ENCODE measurements around the gene COX4I2. TPM values are rescaled to one million over a fixed set of nuclear protein-coding genes. Genes with fewer than 3 reads are reported as not detected.
"Not testable (repeated sequence)": the region's sequence is repeated elsewhere in the genome, so short reads cannot be mapped to it uniquely, and the experiment has no call there.

Gene COX4I2
- total RNA-seq, 2 experiments from 2014 or later = not detected

GRCh38 chr20:31620246-31620645 is 17.5 kb upstream of the COX4I2 start:
- no peaks in the 10 kb centered on the region for H3K36me3 Mint-ChIP-seq (ENCODE audit: low read depth)

GRCh38 chr20:31623123-31623505 is 14.6 kb upstream of the COX4I2 start:
- CTCF ChIA-PET; H3K36me3 Mint-ChIP-seq (ENCODE audit: low read depth); POLR2A ChIA-PET; H3K4me1 Mint-ChIP-seq (ENCODE audit: low read depth); DNase-seq; H3K27ac Mint-ChIP-seq; H3K4me3 Mint-ChIP-seq; H3K27me3 Mint-ChIP-seq; H3K9me3 Mint-ChIP-seq; ATAC-seq; intact Hi-C loops (cut with micrococcal nuclease): not testable (repeated sequence)

More at GRCh38 chr20:31620246-31620645, 17.5 kb upstream of the COX4I2 start:
- Mint-ChIP-seq H3K9me3 (no peaks in the 10 kb centered on the region), H3K4me1 (ENCODE audit: low read depth) (peaks cover 3% of the 10 kb centered on the region), H3K27me3 (no peaks in the 10 kb centered on the region), H3K4me3 (no peak overlapping the region), H3K27ac (no peak overlapping the region)
- TF ChIP-seq, protein P1, sequence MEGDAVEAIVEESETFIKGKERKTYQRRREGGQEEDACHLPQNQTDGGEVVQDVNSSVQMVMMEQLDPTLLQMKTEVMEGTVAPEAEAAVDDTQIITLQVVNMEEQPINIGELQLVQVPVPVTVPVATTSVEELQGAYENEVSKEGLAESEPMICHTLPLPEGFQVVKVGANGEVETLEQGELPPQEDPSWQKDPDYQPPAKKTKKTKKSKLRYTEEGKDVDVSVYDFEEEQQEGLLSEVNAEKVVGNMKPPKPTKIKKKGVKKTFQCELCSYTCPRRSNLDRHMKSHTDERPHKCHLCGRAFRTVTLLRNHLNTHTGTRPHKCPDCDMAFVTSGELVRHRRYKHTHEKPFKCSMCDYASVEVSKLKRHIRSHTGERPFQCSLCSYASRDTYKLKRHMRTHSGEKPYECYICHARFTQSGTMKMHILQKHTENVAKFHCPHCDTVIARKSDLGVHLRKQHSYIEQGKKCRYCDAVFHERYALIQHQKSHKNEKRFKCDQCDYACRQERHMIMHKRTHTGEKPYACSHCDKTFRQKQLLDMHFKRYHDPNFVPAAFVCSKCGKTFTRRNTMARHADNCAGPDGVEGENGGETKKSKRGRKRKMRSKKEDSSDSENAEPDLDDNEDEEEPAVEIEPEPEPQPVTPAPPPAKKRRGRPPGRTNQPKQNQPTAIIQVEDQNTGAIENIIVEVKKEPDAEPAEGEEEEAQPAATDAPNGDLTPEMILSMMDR (IDR thresholded peaks at IDR 0.05) = no peak
- POLR2A ChIA-PET = no interaction called here
- intact Hi-C loops (cut with micrococcal nuclease) = no loop called here
- DNase-seq (no peak), ATAC-seq (no peak)
- CTCF ChIA-PET = interaction anchor here (1.1 to 1.6 kb wide), 2 partner anchors 8 to 13 kb away, joined by 3 to 7 read pairs; no protein-coding TSS in a partner anchor

DNA sequence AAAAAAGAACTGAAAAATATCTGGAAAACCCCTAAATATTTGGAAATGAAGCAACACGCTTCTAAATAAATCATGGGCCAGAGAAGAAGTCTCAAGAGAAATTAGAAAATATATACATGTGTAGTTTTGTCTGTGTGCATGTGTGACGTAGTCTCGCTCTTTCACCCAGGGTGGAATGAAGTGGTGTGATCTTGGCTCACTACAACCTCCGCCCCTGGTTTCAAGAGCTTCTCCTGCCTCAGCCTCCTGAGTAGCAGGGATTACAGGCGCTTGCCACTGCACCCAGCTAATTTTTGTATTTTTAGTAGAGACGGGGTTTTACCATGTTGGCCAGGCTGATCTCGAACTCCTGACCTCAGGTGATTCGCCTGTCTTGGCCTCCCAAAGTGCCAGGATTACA is 11.2 kb upstream of the COX4I2 start:
- intact Hi-C loops (cut with micrococcal nuclease); DNase-seq; ATAC-seq; H3K4me3 Mint-ChIP-seq; H3K9me3 Mint-ChIP-seq; H3K4me1 Mint-ChIP-seq (ENCODE audit: low read depth); H3K36me3 Mint-ChIP-seq (ENCODE audit: low read depth); H3K27me3 Mint-ChIP-seq; H3K27ac Mint-ChIP-seq; POLR2A ChIA-PET: not testable (repeated sequence)
- CTCF ChIA-PET = interaction anchor here (4.1 kb wide), 1 partner anchor 14 kb away, joined by 19 read pairs; no protein-coding TSS in a partner anchor

- H3K9me3 Mint-ChIP-seq; CTCF ChIA-PET; intact Hi-C loops (cut with micrococcal nuclease); H3K4me3 Mint-ChIP-seq; DNase-seq; H3K4me1 Mint-ChIP-seq (ENCODE audit: low read depth); POLR2A ChIA-PET; H3K36me3 Mint-ChIP-seq (ENCODE audit: low read depth); ATAC-seq; H3K27ac Mint-ChIP-seq; H3K27me3 Mint-ChIP-seq: not testable (repeated sequence)
Measured at GRCh38 chr20:31628057-31628456, 9.7 kb upstream of the COX4I2 start.

GRCh38 chr20:31630187-31630790 is 7.4 kb upstream of the COX4I2 start:
- no peak overlapping the region for H3K4me3 Mint-ChIP-seq
- H3K4me1 Mint-ChIP-seq (ENCODE audit: low read depth) = peaks cover 5% of the 10 kb centered on the region
- H3K36me3 Mint-ChIP-seq (ENCODE audit: low read depth) = no peaks in the 10 kb centered on the region
- TF ChIP-seq, protein P1 (IDR thresholded peaks at IDR 0.05) = no peak
- CTCF ChIA-PET = interaction anchor here (0.9 to 1.8 kb wide), 5 partner anchors 17 to 94 kb away, joined by 3 to 6 read pairs (median 4); no protein-coding TSS in a partner anchor
- no peak overlapping the region for H3K27ac Mint-ChIP-seq
- DNase-seq (peak; percentile 30), ATAC-seq (peak; percentile 42)
- POLR2A ChIA-PET = no interaction called here
- H3K9me3 Mint-ChIP-seq = no peaks in the 10 kb centered on the region
- intact Hi-C loops (cut with micrococcal nuclease) = no loop called here
- H3K27me3 Mint-ChIP-seq = no peaks in the 10 kb centered on the region

DNA sequence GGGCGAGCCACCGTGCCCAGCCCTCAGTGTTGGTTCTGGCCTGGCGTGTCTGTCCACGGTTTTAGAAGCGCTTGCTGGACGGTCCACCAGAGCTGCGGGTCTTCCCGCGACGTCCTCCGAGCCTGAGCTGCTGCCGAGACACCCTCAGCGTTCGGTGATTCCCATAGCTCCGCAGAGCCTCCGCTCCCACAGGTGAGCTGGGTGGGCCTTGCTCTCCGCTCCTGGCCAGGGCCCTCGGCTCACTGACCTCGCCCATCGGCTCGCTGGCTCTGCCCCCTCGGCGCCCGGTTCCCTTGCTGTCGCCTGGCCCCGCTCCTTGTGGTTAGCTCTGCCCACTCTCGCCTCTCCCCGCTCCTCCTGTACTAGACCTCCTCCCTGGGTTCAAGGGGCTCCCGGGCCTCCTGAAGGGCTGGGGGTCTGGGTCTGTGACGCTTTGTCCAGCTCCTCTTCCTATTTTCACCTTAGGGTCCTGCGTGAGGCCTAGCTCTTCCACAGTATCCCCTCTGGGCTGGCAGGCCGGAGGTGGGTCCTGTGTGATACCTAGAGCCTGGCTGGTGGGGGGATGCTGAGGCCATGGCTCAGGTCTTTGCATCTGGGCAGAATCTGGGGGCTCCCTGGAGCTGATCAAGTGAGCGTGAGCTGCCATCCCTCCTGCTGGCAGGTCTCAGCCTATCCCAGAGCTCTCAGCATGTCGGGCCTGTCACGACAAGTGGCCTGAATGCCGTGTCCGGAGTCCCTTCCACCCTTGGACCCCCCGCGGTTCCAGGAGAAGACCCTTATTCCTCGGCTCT is 5.0 kb upstream of the COX4I2 start:
- Mint-ChIP-seq H3K27me3 (no peaks in the 10 kb centered on the region), H3K4me1 (ENCODE audit: low read depth) (peaks cover 5% of the 10 kb centered on the region), H3K9me3 (no peaks in the 10 kb centered on the region), H3K36me3 (ENCODE audit: low read depth) (no peaks in the 10 kb centered on the region), H3K27ac (no peak overlapping the region), H3K4me3 (no peak overlapping the region)
- intact Hi-C loops (cut with micrococcal nuclease) = no loop called here
- TF ChIP-seq, protein P1 (IDR thresholded peaks at IDR 0.05) = no peak
- ATAC-seq (no peak), DNase-seq (no peak)
- POLR2A ChIA-PET = interaction anchor here (1.1 to 2.2 kb wide), 2 partner anchors 8 to 21 kb away, joined by 3 to 5 read pairs; no protein-coding TSS in a partner anchor
- CTCF ChIA-PET = interaction anchor here (1.0 to 6.3 kb wide), 12 partner anchors 9 to 115 kb away, joined by 3 to 110 read pairs (median 9); partner anchors contain the start of gene BCL2L1

All from activated CD8-positive, alpha-beta T cell treated with anti-CD3 and anti-CD28 coated beads for 36 hours (primary cell).